Thyroid gland (tissue), 4 donors: ENCODE results near the gene NCOA5. TPM values are rescaled to one million over a fixed set of nuclear protein-coding genes. Genes with fewer than 3 reads are reported as not detected.

Experiments used
- DNase-seq, 2 donors: peaks; one replicate each; pipeline ENCODE4 v3.0.0-alpha.2; 2019
- H3K27ac ChIP-seq, 3 donors: fragments of 200-600 bp; sonication (generic); 1 replicate in 2 of 3; 2 replicates in 1 of 3; pipeline ENCODE4 v1.5.1; 2016 to 2019; ENCODE audit warnings: mild to moderate bottlenecking in 1 of 3, moderate library complexity in 1 of 3
- H3K27me3 ChIP-seq: fragments of 200-600 bp; sonication (generic); one replicate; pipeline ENCODE4 v1.5.1; 2019
- H3K36me3 ChIP-seq, 2 donors: fragments of 200-600 bp; sonication (generic); one replicate each; pipeline ENCODE4 v1.5.1; 2016 to 2019
- H3K4me1 ChIP-seq, 2 donors: fragments of 200-600 bp; sonication (generic); one replicate each; pipeline ENCODE4 v1.5.1; 2017 to 2019
- H3K4me3 ChIP-seq, 3 donors: fragments of 200-600 bp; sonication (generic); replicated peaks in 1 of 3; 1 replicate in 2 of 3; 2 replicates in 1 of 3; pipeline ENCODE4 v1.5.1; 2016; ENCODE audit warnings: mild to moderate bottlenecking in 1 of 3
- H3K9me3 ChIP-seq: fragments of 200-600 bp; sonication (generic); one replicate; pipeline ENCODE4 v1.5.1; 2017
- POLR2A ChIP-seq, 2 donors: fragments of 450-650 bp; IDR thresholded peaks; one replicate each; pipeline ENCODE4 v1.6.1; 2017; ENCODE audit warnings: antibody characterized with exemption in 2 of 2, mild to moderate bottlenecking in 2 of 2, moderate library complexity in 1 of 2
- WGBS, 2 donors: methylation state at CpG; one replicate each; pipeline ENCODE4 v1.1.5; 2017; 5-methylcytosine and 5-hydroxymethylcytosine counted together
- intact Hi-C: fragments of 100-400 bp; cut with DNase I; formaldehyde crosslinking; loops from one replicate; pipeline ENCODE4 v1.15.1; 2023
- total RNA-seq, 4 donors: library from RNA; depleted of rRNA; stranded (reverse); fragments of >200 nt; gene quantifications; one replicate each; pipeline ENCODE4 v1.2.3, GENCODE V29; 2016
- TF ChIP-seq, protein P1 (sequence below), 6 experiments: fragments of 200-600 bp in 3 of 6; fragments of 450-650 bp in 3 of 6; sonication (generic) in 3 of 6; IDR thresholded peaks; one replicate each; pipeline ENCODE4 v1.5.1; 2016 to 2019; ENCODE audit warnings: antibody characterized with exemption in 6 of 6, mild to moderate bottlenecking in 2 of 6, inconsistent platforms in 1 of 6, moderate library complexity in 1 of 6

NCOA5 gene
- total RNA-seq, 4 donors from 2014 or later: 31.4 to 46.1 (median 37.4) TPM

DNA sequence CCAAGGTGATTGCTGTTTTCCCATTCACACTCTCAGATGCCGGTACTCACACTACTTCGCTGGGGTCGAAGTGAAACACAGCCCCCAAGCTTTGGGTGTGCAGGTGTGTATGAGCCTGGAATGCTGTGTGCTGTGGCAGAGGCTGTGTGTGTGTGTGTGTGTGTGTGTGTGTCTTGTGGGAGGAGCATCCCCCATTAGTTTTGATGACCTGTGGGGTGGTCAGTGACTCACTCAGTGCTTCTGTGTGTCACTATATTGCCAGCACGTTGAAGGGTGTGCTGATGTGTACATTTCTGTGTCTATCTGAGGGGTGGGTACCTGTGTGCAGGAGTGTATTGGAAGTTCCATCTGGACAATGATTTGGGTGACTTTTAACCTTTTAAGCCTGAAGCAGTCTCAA, 65.8 kb downstream of the NCOA5 start:
- Histone ChIP-seq H3K36me3 (no peaks in the 10 kb centered on the region), H3K27ac (no peak overlapping the region), H3K4me3 (no peak overlapping the region), H3K9me3 (no peaks in the 10 kb centered on the region), H3K27me3 (peaks cover 20% of the 10 kb centered on the region), H3K4me1 (peaks cover 4 to 13% of the 10 kb centered on the region in 2 donors)
- TF ChIP-seq POLR2A (IDR thresholded peaks at IDR 0.05): no peak
- TF ChIP-seq, protein P1, sequence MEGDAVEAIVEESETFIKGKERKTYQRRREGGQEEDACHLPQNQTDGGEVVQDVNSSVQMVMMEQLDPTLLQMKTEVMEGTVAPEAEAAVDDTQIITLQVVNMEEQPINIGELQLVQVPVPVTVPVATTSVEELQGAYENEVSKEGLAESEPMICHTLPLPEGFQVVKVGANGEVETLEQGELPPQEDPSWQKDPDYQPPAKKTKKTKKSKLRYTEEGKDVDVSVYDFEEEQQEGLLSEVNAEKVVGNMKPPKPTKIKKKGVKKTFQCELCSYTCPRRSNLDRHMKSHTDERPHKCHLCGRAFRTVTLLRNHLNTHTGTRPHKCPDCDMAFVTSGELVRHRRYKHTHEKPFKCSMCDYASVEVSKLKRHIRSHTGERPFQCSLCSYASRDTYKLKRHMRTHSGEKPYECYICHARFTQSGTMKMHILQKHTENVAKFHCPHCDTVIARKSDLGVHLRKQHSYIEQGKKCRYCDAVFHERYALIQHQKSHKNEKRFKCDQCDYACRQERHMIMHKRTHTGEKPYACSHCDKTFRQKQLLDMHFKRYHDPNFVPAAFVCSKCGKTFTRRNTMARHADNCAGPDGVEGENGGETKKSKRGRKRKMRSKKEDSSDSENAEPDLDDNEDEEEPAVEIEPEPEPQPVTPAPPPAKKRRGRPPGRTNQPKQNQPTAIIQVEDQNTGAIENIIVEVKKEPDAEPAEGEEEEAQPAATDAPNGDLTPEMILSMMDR (IDR thresholded peaks at IDR 0.05): no peak
- intact Hi-C loops: loop anchor here (5.0 kb wide), 1 partner anchor 153 kb away; no protein-coding TSS in a partner anchor
- no peak for DNase-seq
- WGBS, 2 donors: 54 to 84% methylated on average over 3 to 4 of the region's 4 CpGs

- DNase-seq: no peak
- Histone ChIP-seq H3K27me3 (peaks cover 17% of the 10 kb centered on the region), H3K4me3 (no peak overlapping the region), H3K36me3 (no peaks in the 10 kb centered on the region), H3K27ac (no peak overlapping the region), H3K9me3 (no peaks in the 10 kb centered on the region), H3K4me1 (peaks cover 4 to 13% of the 10 kb centered on the region in 2 donors)
- TF ChIP-seq, protein P1 (IDR thresholded peaks at IDR 0.05): no peak
- TF ChIP-seq POLR2A (IDR thresholded peaks at IDR 0.05): no peak
- intact Hi-C loops: loop anchor here (5.0 kb wide), 1 partner anchor 154 kb away; no protein-coding TSS in a partner anchor
- WGBS, 2 donors: 34 to 37% methylated on average over 8 of the region's 8 CpGs
Measured at GRCh38 chr20:46023148-46023484, 66.6 kb downstream of the NCOA5 start.

DNA sequence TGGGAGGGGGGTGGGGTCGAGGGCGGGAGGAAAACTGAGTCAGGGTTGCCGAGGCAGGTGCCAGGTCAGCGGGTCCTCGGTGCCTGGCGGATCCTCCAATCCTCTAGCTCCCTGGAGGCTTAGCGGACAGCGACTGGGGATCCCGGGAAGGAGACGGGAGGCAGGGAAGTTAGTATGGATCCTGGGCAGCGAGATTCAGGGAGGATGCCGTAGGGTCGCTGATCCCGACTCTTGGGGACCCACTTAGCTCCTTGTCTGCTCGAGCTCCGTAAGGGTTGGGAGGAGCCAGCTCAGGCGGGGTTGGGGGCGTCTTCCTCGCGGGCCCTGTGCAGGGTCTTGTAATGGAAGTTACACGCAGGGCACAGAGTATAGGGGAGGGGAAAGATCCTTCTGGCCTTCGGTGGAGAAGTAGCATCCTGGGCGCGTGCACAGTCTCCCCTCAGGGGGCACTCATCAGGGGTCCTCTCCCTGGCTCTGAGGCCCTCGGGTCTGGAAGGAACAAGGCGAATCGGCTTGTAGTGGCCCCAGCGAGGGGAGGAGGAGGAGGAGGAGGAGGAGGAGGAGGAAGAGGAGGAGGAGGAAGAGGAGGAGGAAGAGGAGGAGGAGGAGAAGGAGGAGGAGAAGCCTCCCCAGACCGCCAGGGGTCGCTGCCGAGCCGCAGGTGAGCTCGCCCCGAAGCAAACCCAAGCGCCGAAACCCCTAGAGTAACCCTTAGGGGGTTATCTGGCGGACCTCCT, 67.2 kb downstream of the NCOA5 start:
- WGBS, 2 donors: 1 to 3% methylated on average over 26 to 37 of the region's 37 CpGs
- Histone ChIP-seq H3K36me3 (no peaks in the 10 kb centered on the region), H3K4me3 (no peak overlapping the region), H3K9me3 (no peaks in the 10 kb centered on the region), H3K27ac (no peak overlapping the region), H3K27me3 (peaks cover 17% of the 10 kb centered on the region), H3K4me1 (peaks cover 4 to 13% of the 10 kb centered on the region in 2 donors)
- intact Hi-C loops: loop anchor here (5.0 kb wide), 1 partner anchor 155 kb away; no protein-coding TSS in a partner anchor
- TF ChIP-seq, protein P1 (IDR thresholded peaks at IDR 0.05): peak in 5 of 6 experiments; percentile 34 to 80 (median 57)
- no peak for TF ChIP-seq POLR2A (IDR thresholded peaks at IDR 0.05)
- peak; percentile 40 to 48 for DNase-seq

GRCh38 chr20:46021361-46022359, 68.1 kb downstream of the NCOA5 start:
- Histone ChIP-seq H3K27me3 (peaks cover 17% of the 10 kb centered on the region), H3K4me3 (peak overlapping the region in 1 of 3 donors; percentile 26), H3K9me3 (no peaks in the 10 kb centered on the region), H3K27ac (no peak overlapping the region), H3K36me3 (no peaks in the 10 kb centered on the region), H3K4me1 (peaks cover 4 to 13% of the 10 kb centered on the region in 2 donors)
- intact Hi-C loops: loop anchor here (5.0 kb wide), 1 partner anchor 156 kb away; no protein-coding TSS in a partner anchor
- TF ChIP-seq, protein P1 (IDR thresholded peaks at IDR 0.05): no peak
- no peak for TF ChIP-seq POLR2A (IDR thresholded peaks at IDR 0.05)
- WGBS, 2 donors: 9 to 12% methylated on average over 37 to 49 of the region's 71 CpGs
- no peak for DNase-seq
